Medulla oblongata (tissue), 1 donor: Measurements from ENCODE around the gene EXOC3L1.

Source experiments
- DNase-seq: peaks from one replicate; pipeline ENCODE4 v3.0.0-alpha.2; 2015; ENCODE audit errors: extremely low spot score

The EXOC3L1 gene

GRCh38 chr16:67197704-67198103 lies 7.8 kb upstream of the EXOC3L1 start:
- DNase-seq: no peak

GRCh38 chr16:67196881-67197280 lies 6.9 kb upstream of the EXOC3L1 start:
- DNase-seq: no peak

- no peak for DNase-seq
These were observed 5.7 kb upstream of the EXOC3L1 start for GRCh38 chr16:67195676-67196075.

- no peak for DNase-seq
These were observed 4.3 kb upstream of the EXOC3L1 start for GRCh38 chr16:67194260-67194659.

GRCh38 chr16:67193536-67193935 lies 3.6 kb upstream of the EXOC3L1 start:
- no peak for DNase-seq

- DNase-seq: no peak
These were observed 2.9 kb upstream of the EXOC3L1 start for GRCh38 chr16:67192781-67193361.

- peak; percentile 97 for DNase-seq
These were observed 2.2 kb upstream of the EXOC3L1 start, which contains the start of gene E2F4 for GRCh38 chr16:67191995-67192681. Gene E2F4 (plus strand): TSS chr16:67192155. CDS start chr16:67192228, 73 bp downstream.

- no peak for DNase-seq
These were observed 1.6 kb upstream of the EXOC3L1 start for GRCh38 chr16:67191411-67191994.

- no peak for DNase-seq
These were observed 788 bp upstream of the EXOC3L1 start for GRCh38 chr16:67190448-67191399.

GRCh38 chr16:67188798-67189197 lies 1.1 kb downstream of the EXOC3L1 start:
- DNase-seq: no peak

GRCh38 chr16:67188323-67188722 lies 1.6 kb downstream of the EXOC3L1 start:
- no peak for DNase-seq

- DNase-seq: no peak
These were observed 2.6 kb downstream of the EXOC3L1 start for GRCh38 chr16:67187175-67187890.

GRCh38 chr16:67186550-67186950 lies 3.4 kb downstream of the EXOC3L1 start:
- DNase-seq: no peak

- DNase-seq: no peak
These were observed 4.2 kb downstream of the EXOC3L1 start for GRCh38 chr16:67185651-67186134.

- DNase-seq: peak; percentile 91
These were observed 4.8 kb downstream of the EXOC3L1 start for GRCh38 chr16:67184995-67185650.

GRCh38 chr16:67184453-67184994 lies 5.4 kb downstream of the EXOC3L1 start:
- DNase-seq: no peak

- peak; percentile 98 for DNase-seq
These were observed 6.1 kb downstream of the EXOC3L1 start, which contains the start of gene MATCAP1 for GRCh38 chr16:67183627-67184452. Gene MATCAP1 (minus strand): TSS chr16:67183963. CDS start chr16:67180610, 3,353 bp downstream.

- no peak for DNase-seq
These were observed 6.7 kb downstream of the EXOC3L1 start for GRCh38 chr16:67183284-67183626.

- no peak for DNase-seq
These were observed 7.6 kb downstream of the EXOC3L1 start for GRCh38 chr16:67182288-67182687.
